A673 (cell line): ENCODE data around the gene WDR36. TPM values are rescaled to one million over a fixed set of nuclear protein-coding genes. Genes with fewer than 3 reads are reported as not detected.

Source experiments
- BruUV-seq: library from RNA; stranded (reverse); fragments of 400-500 nt; replicated peaks from 2 replicates; lab custom pipeline; 2021; lab: Mats Ljungman, UMichigan
- CTCF ChIA-PET: fragments of 300-600 bp; sonication (Branson Sonifier 250); formaldehyde crosslinking; loops from one replicate; lab custom pipeline; 2022; ENCODE audit warnings: antibody characterized with exemption; lab: Charles Lee
- POLR2A ChIA-PET: fragments of 300-600 bp; sonication (Branson Sonifier 250); formaldehyde crosslinking; loops from one replicate; lab custom pipeline; 2022; ENCODE audit warnings: antibody characterized with exemption; ENCODE audit not compliant: low non-redundant PET; lab: Charles Lee
- DNase-seq: peaks from one replicate; pipeline ENCODE4 v3.0.0-alpha.2; 2015; ENCODE audit warnings: low spot score
- H3K27ac ChIP-seq: fragments of 200-600 bp; sonication (generic); 2 replicates; pipeline ENCODE4 v1.5.1; 2016; ENCODE audit warnings: mixed run types, low read depth, mild to moderate bottlenecking, mixed read lengths, antibody characterized with exemption, low read length; ENCODE audit not compliant: poor library complexity, severe bottlenecking
- H3K27me3 ChIP-seq: fragments of 200-600 bp; sonication (generic); replicated peaks from 2 replicates; pipeline ENCODE4 v1.6.1; 2017; ENCODE audit warnings: mixed run types, low read depth, mild to moderate bottlenecking, mixed read lengths, antibody characterized with exemption, low read length; ENCODE audit not compliant: insufficient read depth, poor library complexity
- H3K36me3 ChIP-seq: fragments of 200-600 bp; sonication (generic); 2 replicates; pipeline ENCODE4 v1.6.1; 2016; ENCODE audit warnings: mixed run types, mild to moderate bottlenecking, mixed read lengths, antibody characterized with exemption, low read length; ENCODE audit not compliant: insufficient read depth, poor library complexity, severe bottlenecking
- H3K4me1 ChIP-seq: fragments of 200-600 bp; sonication (generic); 2 replicates; pipeline ENCODE4 v1.6.1; 2017; ENCODE audit warnings: mixed run types, mild to moderate bottlenecking, mixed read lengths, antibody characterized with exemption, low read length; ENCODE audit not compliant: insufficient read depth, poor library complexity, severe bottlenecking
- H3K4me3 ChIP-seq: fragments of 200-600 bp; sonication (generic); 2 replicates; pipeline ENCODE4 v1.5.1; 2016; ENCODE audit warnings: low read depth, mixed run types, mild to moderate bottlenecking, mixed read lengths, low read length; ENCODE audit not compliant: poor library complexity, severe bottlenecking
- H3K9me3 ChIP-seq: fragments of 200-600 bp; sonication (generic); 2 replicates; pipeline ENCODE4 v1.6.1; 2016; ENCODE audit warnings: mixed run types, low read depth, mild to moderate bottlenecking, mixed read lengths, antibody characterized with exemption, low read length; ENCODE audit not compliant: poor library complexity, severe bottlenecking
- EZH2 ChIP-seq: fragments of 200-600 bp; sonication (generic); IDR thresholded peaks from 2 replicates; pipeline ENCODE4 v1.6.1; 2017; ENCODE audit warnings: borderline replicate concordance, low read depth, mild to moderate bottlenecking, mixed read lengths, antibody characterized with exemption, low read length; ENCODE audit not compliant: poor library complexity, severe bottlenecking
- intact Hi-C: fragments of 100-400 bp; cut with micrococcal nuclease; formaldehyde crosslinking; loops from one replicate; pipeline ENCODE4 v1.10.0; 2022; ENCODE audit not compliant: unreplicated experiment
- total RNA-seq: library from RNA; stranded (reverse); gene quantifications from 2 replicates; pipeline ENCODE4 v1.2.3, GENCODE V29; 2021
- TF ChIP-seq, protein P1 (sequence below): fragments of 300-800, 200-600 bp; sonication (generic); conservative IDR thresholded peaks from 2 replicates; pipeline ENCODE4 v1.5.1; 2017; ENCODE audit warnings: low read depth, mild to moderate bottlenecking, antibody characterized with exemption, low read length, moderate library complexity, mixed read lengths

Gene WDR36
- total RNA-seq, 1 experiment from 2014 or later: 33.0 TPM

DNA sequence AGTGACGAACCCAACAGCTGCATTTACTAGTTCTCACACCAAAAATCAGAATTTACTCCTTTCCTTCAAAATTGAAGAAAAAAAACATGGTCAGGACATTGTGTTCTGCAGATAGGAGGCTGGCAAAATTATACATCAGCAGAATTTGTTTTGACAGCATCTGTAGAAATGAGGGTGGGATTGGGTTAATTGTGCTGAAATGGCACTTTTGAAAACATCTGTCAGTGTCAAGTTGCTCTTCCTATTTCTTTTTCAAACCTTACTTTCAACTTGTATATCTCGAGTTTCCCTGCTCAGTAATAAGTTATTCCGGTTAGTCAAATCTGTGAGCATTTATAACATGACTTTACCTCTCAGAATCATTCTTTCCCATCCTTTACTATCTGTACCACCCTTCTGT is 19.8 kb downstream of the WDR36 start:
- no peak overlapping the region for H3K27ac ChIP-seq
- BruUV-seq: no TSS peak
- H3K4me1 ChIP-seq: no peaks in the 10 kb centered on the region
- DNase-seq: no peak
- peaks cover 43% of the 10 kb centered on the region for H3K36me3 ChIP-seq
- TF ChIP-seq EZH2: no peak
- TF ChIP-seq, protein P1, sequence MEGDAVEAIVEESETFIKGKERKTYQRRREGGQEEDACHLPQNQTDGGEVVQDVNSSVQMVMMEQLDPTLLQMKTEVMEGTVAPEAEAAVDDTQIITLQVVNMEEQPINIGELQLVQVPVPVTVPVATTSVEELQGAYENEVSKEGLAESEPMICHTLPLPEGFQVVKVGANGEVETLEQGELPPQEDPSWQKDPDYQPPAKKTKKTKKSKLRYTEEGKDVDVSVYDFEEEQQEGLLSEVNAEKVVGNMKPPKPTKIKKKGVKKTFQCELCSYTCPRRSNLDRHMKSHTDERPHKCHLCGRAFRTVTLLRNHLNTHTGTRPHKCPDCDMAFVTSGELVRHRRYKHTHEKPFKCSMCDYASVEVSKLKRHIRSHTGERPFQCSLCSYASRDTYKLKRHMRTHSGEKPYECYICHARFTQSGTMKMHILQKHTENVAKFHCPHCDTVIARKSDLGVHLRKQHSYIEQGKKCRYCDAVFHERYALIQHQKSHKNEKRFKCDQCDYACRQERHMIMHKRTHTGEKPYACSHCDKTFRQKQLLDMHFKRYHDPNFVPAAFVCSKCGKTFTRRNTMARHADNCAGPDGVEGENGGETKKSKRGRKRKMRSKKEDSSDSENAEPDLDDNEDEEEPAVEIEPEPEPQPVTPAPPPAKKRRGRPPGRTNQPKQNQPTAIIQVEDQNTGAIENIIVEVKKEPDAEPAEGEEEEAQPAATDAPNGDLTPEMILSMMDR: no peak
- no peaks in the 10 kb centered on the region for H3K27me3 ChIP-seq
- ChIA-PET CTCF (no interaction called here), POLR2A (no interaction called here)
- no peak overlapping the region for H3K4me3 ChIP-seq
- H3K9me3 ChIP-seq: no peaks in the 10 kb centered on the region
- intact Hi-C loops: no loop called here

DNA sequence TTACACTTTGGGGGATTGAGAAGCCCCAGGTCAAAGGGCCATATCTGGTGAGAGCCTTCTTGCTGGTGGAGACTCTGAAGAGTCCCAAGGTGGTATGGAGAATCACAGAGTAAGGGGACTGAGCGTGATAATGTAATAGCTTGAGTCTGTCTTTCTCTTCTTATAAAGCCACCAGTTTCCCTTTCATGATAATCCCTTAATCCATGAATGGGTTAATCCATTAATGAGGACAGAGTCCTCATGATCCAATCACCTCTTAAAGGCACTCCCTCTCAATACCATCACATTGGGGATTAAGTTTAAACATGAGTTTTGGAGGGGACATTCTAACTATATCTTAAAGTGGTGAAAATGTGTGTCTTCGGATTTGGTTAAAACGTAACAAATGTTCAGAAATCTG is 21.5 kb downstream of the WDR36 start:
- ChIA-PET CTCF (no interaction called here), POLR2A (no interaction called here)
- no peak overlapping the region for H3K27ac ChIP-seq
- intact Hi-C loops: no loop called here
- H3K4me1 ChIP-seq: no peaks in the 10 kb centered on the region
- no peak overlapping the region for H3K4me3 ChIP-seq
- no TSS peak for BruUV-seq
- DNase-seq: no peak
- peaks cover 29% of the 10 kb centered on the region for H3K36me3 ChIP-seq
- H3K27me3 ChIP-seq: no peaks in the 10 kb centered on the region
- TF ChIP-seq EZH2: no peak
- TF ChIP-seq, protein P1: no peak
- H3K9me3 ChIP-seq: no peaks in the 10 kb centered on the region

- ChIA-PET POLR2A (no interaction called here), CTCF (no interaction called here)
- intact Hi-C loops: no loop called here
- no peaks in the 10 kb centered on the region for H3K27me3 ChIP-seq
- no peak overlapping the region for H3K27ac ChIP-seq
- peaks cover 37% of the 10 kb centered on the region for H3K36me3 ChIP-seq
- no peaks in the 10 kb centered on the region for H3K9me3 ChIP-seq
- no TSS peak for BruUV-seq
- DNase-seq: no peak
- no peaks in the 10 kb centered on the region for H3K4me1 ChIP-seq
- no peak overlapping the region for H3K4me3 ChIP-seq
- no peak for TF ChIP-seq EZH2
- TF ChIP-seq, protein P1: no peak
Observed at GRCh38 chr5:111115229-111115628, 23.1 kb downstream of the WDR36 start.
